Right lobe of liver (tissue), 6 donors: ENCODE data around the gene PTPA. TPM values are rescaled to one million over a fixed set of nuclear protein-coding genes. Genes with fewer than 3 reads are reported as not detected.
A peak's percentile ranks its signal among the peaks of the same experiment; 100 is the strongest.

Experiments
- ATAC-seq, 4 donors: fragments of 200-7000 bp; cut with Tn5 transposase; one replicate each; pipeline ENCODE4 v1.9.1; 2020; ENCODE audit warnings: mild to moderate bottlenecking in 4 of 4, moderate library complexity in 4 of 4
- DNase-seq, 3 donors: peaks; one replicate each; pipeline ENCODE4 v3.0.0-alpha.2; 2020
- H3K27ac ChIP-seq, 3 donors: fragments of 200-600 bp; one replicate each; pipeline ENCODE4 v1.8.0; 2022
- H3K27me3 ChIP-seq, 2 donors: fragments of 200-600 bp; one replicate each; pipeline ENCODE4 v1.8.0; 2022
- H3K36me3 ChIP-seq, 4 donors: fragments of 200-600 bp; sonication (generic) in 1 of 4; one replicate each; pipeline versions ENCODE4 v1.5.1 to v1.8.0; 2017 to 2022; ENCODE audit warnings: control low read depth in 1 of 4
- H3K4me1 ChIP-seq, 4 donors: fragments of 200-600 bp; sonication (generic) in 1 of 4; one replicate each; pipeline versions ENCODE4 v1.5.1 to v1.8.0; 2017 to 2022; ENCODE audit warnings: control low read depth in 1 of 4
- H3K4me3 ChIP-seq, 3 donors: fragments of 200-600 bp; one replicate each; pipeline ENCODE4 v1.8.0; 2022
- H3K9me3 ChIP-seq, 4 donors: fragments of 200-600 bp; sonication (generic) in 1 of 4; one replicate each; pipeline versions ENCODE4 v1.5.1 to v1.8.0; 2017 to 2022; ENCODE audit warnings: control low read depth in 1 of 4
- POLR2A ChIP-seq: fragments of 450-650 bp; IDR thresholded peaks from one replicate; pipeline ENCODE4 v1.6.1; 2017; ENCODE audit warnings: antibody characterized with exemption, mild to moderate bottlenecking
- whole genome bisulfite sequencing: methylation state at CpG from one replicate; pipeline ENCODE4 v1.1.6; 2018; ENCODE audit warnings: low coverage, low lambda C conversion rate; ENCODE audit not compliant: insufficient coverage; ENCODE audit errors: missing lambda C conversion rate; 5-methylcytosine and 5-hydroxymethylcytosine counted together
- intact Hi-C, 2 donors: fragments of 100-400 bp; cut with DNase I; formaldehyde crosslinking; loops; one replicate each; pipeline versions ENCODE4 v1.11.2 to v1.14.1; 2022
- total RNA-seq, 6 experiments: library from RNA; depleted of rRNA in 2 of 6; stranded (reverse); fragments of >200 nt in 2 of 6; fragmentation: NEBNext Ultra II Directional in 3 of 6; extraction: Animal tissue kit (Norgen Biotek cat#: 25700) in 3 of 6; gene quantifications; one replicate each; pipeline versions ENCODE4 v1.1.0 to v1.2.4, GENCODE V29; 2016 to 2023
- TF ChIP-seq, protein P1 (sequence below), 4 donors: fragments of 200-600 bp in 3 of 4; fragments of 450-650 bp in 1 of 4; IDR thresholded peaks; one replicate each; pipeline versions ENCODE4 v1.5.1 to v1.8.0; 2016 to 2022; ENCODE audit warnings: antibody characterized with exemption in 4 of 4, mild to moderate bottlenecking in 2 of 4
- donor health status: DM: no; HTN: yes; CAD: no.
- donor health status: DM: no; HTN: no; CAD: no.
- donor health status: DM: no; HTN: no; CAD: no.
- donor health status: DM: no; HTN: yes; CAD: no.
- donor health status: DM: no; HTN: yes; CAD: no.

PTPA gene
- total RNA-seq, 6 experiments from 2014 or later: 55.4 to 123 (median 62.0) TPM

DNA sequence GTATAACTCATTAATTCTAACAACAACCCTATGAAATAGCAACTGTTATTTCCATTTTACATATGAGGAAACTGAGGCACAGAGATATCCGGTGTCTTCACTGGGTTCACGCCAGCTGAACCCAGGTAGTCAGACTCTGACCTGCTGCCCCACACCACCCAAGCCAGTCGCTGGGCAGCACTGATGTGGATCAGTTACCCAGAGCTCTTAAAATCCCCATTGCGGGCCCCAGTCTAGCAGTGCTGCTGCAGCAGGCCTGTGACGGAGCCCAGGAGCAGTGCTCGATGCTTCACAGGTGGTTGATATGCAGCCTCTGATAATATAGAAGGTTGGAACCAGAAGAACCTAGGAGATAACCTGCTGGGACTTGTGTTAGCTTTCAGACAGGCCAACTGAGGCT, 24.3 kb downstream of the PTPA start:
- intact Hi-C loops: loop anchor here (5.0 to 10.0 kb wide), 2 partner anchors 37 to 639 kb away; no protein-coding TSS in a partner anchor

DNA sequence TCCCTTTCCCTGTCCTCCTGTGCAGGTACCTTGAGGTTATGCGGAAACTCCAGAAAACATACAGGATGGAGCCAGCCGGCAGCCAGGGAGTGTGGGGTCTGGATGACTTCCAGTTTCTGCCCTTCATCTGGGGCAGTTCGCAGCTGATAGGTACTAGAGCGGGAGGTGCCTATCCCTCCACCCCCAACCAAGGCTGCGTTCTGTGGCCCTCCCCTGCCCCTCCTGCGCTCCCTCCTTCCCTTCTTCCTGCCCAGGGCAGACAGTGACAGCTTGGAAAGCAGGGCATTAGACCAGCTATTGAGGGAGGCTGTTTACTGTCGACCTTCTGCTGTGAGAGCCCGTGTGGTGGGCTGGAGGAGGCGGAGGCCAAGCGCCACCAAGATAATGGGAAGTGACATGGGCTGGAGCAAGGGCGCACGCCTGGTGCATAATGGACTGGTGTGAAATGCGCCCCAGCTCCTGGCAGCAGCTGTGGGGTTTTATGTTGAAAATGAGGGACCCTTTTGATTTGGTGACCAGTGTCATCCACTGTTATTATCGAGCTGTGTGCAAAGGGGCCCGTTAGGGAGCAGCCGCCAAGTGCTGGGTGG, 25.3 kb downstream of the PTPA start:
- H3K9me3 ChIP-seq: no peaks in the 10 kb centered on the region
- intact Hi-C loops: loop anchor here (5.0 to 10.0 kb wide), 2 partner anchors 36 to 638 kb away; no protein-coding TSS in a partner anchor
- H3K4me1 ChIP-seq: peaks cover 0 to 46% (median 21%) of the 10 kb centered on the region in 4 donors
- no peaks in the 10 kb centered on the region for H3K27me3 ChIP-seq
- 68% methylated on average over 10 of the region's 16 CpGs for WGBS
- DNase-seq (no peak), ATAC-seq (no peak)
- H3K36me3 ChIP-seq: peaks cover 0 to 21% (median 3%) of the 10 kb centered on the region in 4 donors
- H3K4me3 ChIP-seq: no peak overlapping the region
- no peak for TF ChIP-seq POLR2A
- TF ChIP-seq, protein P1, sequence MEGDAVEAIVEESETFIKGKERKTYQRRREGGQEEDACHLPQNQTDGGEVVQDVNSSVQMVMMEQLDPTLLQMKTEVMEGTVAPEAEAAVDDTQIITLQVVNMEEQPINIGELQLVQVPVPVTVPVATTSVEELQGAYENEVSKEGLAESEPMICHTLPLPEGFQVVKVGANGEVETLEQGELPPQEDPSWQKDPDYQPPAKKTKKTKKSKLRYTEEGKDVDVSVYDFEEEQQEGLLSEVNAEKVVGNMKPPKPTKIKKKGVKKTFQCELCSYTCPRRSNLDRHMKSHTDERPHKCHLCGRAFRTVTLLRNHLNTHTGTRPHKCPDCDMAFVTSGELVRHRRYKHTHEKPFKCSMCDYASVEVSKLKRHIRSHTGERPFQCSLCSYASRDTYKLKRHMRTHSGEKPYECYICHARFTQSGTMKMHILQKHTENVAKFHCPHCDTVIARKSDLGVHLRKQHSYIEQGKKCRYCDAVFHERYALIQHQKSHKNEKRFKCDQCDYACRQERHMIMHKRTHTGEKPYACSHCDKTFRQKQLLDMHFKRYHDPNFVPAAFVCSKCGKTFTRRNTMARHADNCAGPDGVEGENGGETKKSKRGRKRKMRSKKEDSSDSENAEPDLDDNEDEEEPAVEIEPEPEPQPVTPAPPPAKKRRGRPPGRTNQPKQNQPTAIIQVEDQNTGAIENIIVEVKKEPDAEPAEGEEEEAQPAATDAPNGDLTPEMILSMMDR (IDR thresholded peaks at IDR 0.05): no peak
- peak overlapping the region in 2 of 3 donors; percentile 95 to 100 for H3K27ac ChIP-seq

More for the DNA sequence above, 24.3 kb downstream of the PTPA start:
- Histone ChIP-seq H3K27me3 (no peaks in the 10 kb centered on the region), H3K9me3 (no peaks in the 10 kb centered on the region), H3K27ac (no peak overlapping the region), H3K36me3 (peaks cover 0 to 25% (median 3%) of the 10 kb centered on the region in 4 donors), H3K4me1 (peaks cover 0 to 36% (median 17%) of the 10 kb centered on the region in 4 donors), H3K4me3 (no peak overlapping the region)
- no peak for DNase-seq
- TF ChIP-seq POLR2A: no peak
- TF ChIP-seq, protein P1 (IDR thresholded peaks at IDR 0.05): no peak
- WGBS: 83% methylated on average over 4 of the region's 6 CpGs
- no peak for ATAC-seq

DNA sequence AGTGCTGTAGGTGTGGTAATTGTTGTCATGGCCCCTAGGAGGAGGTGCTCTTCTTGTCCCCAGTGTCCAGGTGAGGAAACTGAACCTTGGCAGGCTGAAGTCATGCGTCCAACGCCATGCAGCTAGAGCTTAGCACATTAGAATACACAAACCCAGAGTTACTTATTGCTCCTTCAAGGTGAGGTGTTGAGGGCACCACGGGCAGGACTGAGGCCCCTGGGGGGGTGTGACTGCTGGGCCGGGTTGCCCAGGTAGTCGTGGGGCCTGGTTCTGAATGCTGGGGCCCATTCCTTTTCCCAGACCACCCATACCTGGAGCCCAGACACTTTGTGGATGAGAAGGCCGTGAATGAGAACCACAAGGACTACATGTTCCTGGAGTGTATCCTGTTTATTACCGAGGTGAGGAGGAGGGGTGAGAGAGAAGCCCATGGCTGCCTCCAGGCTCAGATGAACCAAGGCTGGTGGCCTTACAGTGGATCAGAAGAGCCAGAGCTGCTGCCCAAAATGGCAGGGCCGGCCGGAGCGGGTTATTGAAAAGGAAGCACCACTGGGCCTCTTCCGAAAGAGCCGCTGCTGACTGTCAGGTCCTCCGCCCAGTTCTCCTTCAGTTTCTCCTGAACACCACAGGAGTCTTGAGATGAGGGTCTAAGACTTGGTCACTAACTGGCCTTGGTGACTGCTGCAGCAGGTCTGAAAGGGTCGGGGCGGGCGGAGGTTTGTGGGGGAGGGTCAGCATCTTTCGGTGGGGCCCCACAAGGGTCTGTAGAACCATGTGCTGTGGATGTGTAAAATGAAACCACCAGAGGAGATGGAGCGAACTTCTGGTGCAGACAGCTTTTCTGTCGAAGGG, 26.3 kb downstream of the PTPA start:
- H3K4me3 ChIP-seq: no peak overlapping the region
- peaks cover 0 to 21% (median 3%) of the 10 kb centered on the region in 4 donors for H3K36me3 ChIP-seq
- H3K27me3 ChIP-seq: no peaks in the 10 kb centered on the region
- TF ChIP-seq, protein P1 (IDR thresholded peaks at IDR 0.05): no peak
- no peak for TF ChIP-seq POLR2A
- no peak for DNase-seq
- no peak for ATAC-seq
- H3K27ac ChIP-seq: peak overlapping the region; percentile 95 to 100 (median 99)
- intact Hi-C loops: loop anchor here (5.0 to 10.0 kb wide), 2 partner anchors 35 to 637 kb away; no protein-coding TSS in a partner anchor
- H3K4me1 ChIP-seq: peaks cover 0 to 50% (median 27%) of the 10 kb centered on the region in 4 donors
- no peaks in the 10 kb centered on the region for H3K9me3 ChIP-seq
- 75% methylated on average over 6 of the region's 19 CpGs for WGBS

DNA sequence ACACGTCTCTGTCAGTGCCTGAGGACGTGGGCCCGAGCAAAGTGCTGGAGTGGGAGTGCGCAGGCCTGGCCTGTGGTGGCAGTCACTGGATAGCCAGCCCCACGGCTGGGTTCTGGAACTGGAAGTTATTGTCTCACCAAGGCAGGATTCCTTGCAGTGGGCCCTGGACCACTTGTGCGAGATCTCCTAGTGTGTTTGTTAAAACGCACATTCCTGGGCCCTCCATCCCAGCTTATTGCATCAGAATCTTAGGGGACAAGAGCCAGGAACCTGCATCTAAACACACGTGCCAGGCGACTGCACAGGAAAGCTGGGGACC, 26.9 kb downstream of the PTPA start:
- Histone ChIP-seq H3K27me3 (no peaks in the 10 kb centered on the region), H3K36me3 (peaks cover 0 to 21% (median 5%) of the 10 kb centered on the region in 4 donors), H3K4me1 (peaks cover 0 to 56% (median 30%) of the 10 kb centered on the region in 4 donors), H3K4me3 (no peak overlapping the region), H3K9me3 (no peaks in the 10 kb centered on the region), H3K27ac (peak overlapping the region; percentile 95 to 100 (median 99))
- WGBS: 96% methylated on average over 4 of the region's 9 CpGs
- ATAC-seq (no peak), DNase-seq (no peak)
- TF ChIP-seq POLR2A: no peak
- TF ChIP-seq, protein P1 (IDR thresholded peaks at IDR 0.05): no peak
- intact Hi-C loops: loop anchor here (5.0 to 10.0 kb wide), 2 partner anchors 34 to 637 kb away; no protein-coding TSS in a partner anchor
